Glomerular endothelial cell (primary cell): ENCODE data around the gene SYT8. TPM values are rescaled to one million over a fixed set of nuclear protein-coding genes. Genes with fewer than 3 reads are reported as not detected.
"Not testable (repeated sequence)": the region's sequence is repeated elsewhere in the genome, so short reads cannot be mapped to it uniquely, and the experiment has no call there.

ENCODE experiments used
- DNase-seq: peaks from one replicate; pipeline ENCODE4 v3.0.0-alpha.2; 2011; ENCODE audit warnings: low read depth, low spot score; ENCODE audit errors: extremely low read depth
- total RNA-seq: library from RNA; depleted of rRNA; stranded (reverse); fragments of >200 nt; gene quantifications from 2 replicates; pipeline ENCODE4 v1.2.3, GENCODE V29; 2015

Gene SYT8, protein sequence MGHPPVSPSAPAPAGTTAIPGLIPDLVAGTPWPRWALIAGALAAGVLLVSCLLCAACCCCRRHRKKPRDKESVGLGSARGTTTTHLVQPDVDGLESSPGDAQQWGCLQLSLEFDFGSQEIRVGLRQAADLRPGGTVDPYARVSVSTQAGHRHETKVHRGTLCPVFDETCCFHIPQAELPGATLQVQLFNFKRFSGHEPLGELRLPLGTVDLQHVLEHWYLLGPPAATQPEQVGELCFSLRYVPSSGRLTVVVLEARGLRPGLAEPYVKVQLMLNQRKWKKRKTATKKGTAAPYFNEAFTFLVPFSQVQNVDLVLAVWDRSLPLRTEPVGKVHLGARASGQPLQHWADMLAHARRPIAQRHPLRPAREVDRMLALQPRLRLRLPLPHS
- not detected in 2 replicates for total RNA-seq

GRCh38 chr11:1834779-1835670 is at the start of gene SYT8:
SYT8 (plus strand) TSS chr11:1834990; CDS start chr11:1835106, 116 bp downstream.
- no peak for DNase-seq

GRCh38 chr11:1785749-1786413 is 48.9 kb upstream of the SYT8 start:
- DNase-seq, result no peak

GRCh38 chr11:1786466-1786865 is 48.3 kb upstream of the SYT8 start:
- no peak for DNase-seq

DNA sequence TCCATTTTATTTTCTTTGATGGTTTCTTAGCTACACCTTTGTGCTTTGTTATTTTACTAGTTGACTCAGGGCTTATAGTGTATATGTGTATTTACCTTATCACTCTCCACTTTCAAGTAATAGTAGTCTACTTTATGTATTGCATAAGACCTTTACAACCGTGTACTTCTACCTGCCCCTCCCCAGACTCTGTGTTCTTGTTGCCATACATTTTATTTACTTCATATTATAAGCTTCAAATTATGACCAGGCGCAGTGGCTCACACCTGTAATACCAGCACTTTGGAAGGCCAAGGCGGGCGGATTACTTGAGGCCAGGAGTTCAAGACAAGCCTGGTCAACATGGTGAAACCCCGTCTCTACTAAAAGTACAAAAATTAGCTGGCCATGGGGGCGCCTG is 42.9 kb upstream of the SYT8 start:
- DNase-seq, result no peak

GRCh38 chr11:1792461-1792860 is 42.3 kb upstream of the SYT8 start:
- no peak for DNase-seq

GRCh38 chr11:1793081-1793480 is 41.7 kb upstream of the SYT8 start:
- DNase-seq, result no peak

DNA sequence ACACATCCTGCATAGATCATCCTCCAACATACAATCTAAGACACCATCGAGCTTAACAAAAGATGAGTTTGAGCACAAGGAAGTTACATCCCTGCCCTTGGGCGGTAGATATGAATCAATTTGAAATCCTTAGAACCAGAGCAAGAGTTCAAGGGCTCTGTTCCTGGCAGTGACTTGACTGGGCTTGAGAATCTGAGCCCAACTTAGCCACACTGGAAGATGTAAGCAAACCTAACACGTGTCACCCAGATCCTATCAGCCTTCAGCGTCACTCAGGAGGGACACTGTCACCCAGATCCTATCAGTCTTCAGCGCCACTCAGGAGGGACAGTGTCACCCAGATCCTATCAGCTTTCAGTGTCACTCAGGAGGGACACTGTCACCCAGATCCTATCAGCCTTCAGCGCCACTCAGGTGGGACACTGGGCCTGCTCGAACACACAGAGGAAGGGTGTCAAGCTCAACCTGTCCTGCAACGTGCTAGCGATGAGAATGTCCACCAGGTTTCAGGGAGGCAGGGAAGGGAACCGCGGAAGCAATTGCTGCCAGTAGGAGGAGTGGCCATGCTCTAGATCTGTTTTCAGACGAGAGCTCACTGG is 38.3 kb upstream of the SYT8 start:
- DNase-seq, result no peak

DNA sequence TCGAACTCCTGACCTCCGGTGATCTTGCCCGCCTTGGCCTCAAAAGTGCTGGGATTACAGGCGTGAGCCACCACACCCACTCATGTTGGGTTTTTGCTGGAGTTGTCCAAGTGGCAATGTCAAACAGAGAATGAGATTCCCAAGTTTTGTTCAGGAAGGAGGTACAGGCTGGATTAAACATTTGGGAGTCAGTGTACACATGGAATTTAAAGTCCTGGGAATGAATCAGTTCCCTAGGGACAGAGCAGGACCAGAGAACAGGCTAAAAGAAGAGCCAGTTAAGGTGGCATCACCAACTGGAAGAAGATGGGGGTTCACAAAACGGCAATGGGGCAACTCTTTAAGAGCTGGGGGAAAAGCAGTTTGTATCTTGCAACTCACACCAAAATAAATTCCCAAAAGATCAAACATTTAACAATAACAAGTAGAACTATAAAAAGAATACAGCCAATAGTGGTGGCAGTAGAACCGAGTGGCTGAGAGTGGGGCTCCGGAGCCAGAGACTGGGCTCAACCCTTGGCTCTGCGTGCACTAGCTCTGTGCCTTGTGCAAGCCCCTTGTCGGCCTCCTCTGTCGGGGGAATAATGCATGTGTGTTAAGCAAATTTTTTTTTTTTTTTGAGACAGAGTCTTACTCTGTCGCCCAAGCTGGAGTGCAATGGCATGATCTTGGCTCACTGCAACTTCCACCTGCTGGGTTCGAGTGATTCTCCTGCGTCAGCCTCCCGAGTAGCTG is 37.2 kb upstream of the SYT8 start:
- DNase-seq, result no peak

DNA sequence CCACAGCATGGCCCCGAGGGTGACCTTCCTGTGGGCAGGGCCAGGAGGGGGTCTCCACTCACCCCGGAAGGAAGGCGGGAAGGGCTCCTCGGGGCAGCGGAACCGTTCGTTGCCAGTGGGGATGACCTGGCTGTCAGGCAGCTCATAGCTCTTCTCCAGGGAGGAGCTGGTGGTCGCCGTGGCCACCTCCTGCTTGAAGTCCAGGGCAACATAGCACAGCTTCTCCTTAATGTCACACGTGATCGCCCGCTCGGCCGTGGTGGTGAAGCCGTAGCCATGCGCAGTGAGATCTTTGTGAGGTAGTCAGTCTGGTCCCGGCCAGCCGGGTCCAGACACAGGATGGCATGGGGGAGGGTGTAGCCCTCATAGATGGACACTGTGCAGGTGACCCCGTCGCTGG is 31.5 kb upstream of the SYT8 start:
- no peak for DNase-seq

GRCh38 chr11:1803835-1804519 is 30.8 kb upstream of the SYT8 start:
- DNase-seq, result not testable (repeated sequence)

- no peak for DNase-seq
Observed at GRCh38 chr11:1805525-1805924, 29.3 kb upstream of the SYT8 start.

DNA sequence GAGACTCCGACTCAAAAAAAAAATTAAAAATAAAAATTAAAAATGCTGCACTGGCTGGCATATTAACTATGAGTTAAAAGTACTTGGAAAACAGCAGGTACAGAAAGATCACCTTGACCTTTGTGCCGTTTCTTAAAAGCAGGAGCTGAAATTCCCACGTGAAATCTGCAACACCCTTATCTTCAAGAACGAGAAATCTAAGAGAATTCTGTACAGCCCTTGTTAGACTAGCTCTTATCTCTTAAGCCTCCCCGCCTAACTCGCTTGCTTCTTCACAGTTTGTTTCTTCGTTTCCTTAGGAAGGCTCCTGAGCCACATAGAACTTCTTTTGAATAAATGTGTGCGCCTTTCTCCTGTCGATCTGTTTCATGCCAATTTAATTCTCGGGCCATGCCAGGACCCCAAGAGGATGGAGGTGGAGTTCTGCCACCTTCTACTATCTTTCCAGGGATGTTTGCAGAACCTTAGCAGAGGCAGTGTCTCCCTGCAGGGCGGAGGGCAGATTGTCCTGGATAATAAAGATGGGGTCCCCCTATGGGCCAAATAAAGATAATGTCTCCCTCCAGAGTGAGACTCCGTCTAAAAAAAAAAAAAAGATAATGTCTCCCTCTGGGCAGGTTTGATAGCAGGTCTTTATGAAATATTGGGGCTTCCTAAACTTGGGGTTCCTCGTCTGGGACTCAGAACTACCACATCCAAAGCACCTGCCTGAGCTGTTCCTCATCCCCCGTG is 27.4 kb upstream of the SYT8 start:
- DNase-seq, result no peak

GRCh38 chr11:1810761-1811160 is 24.0 kb upstream of the SYT8 start:
- DNase-seq, result no peak

DNA sequence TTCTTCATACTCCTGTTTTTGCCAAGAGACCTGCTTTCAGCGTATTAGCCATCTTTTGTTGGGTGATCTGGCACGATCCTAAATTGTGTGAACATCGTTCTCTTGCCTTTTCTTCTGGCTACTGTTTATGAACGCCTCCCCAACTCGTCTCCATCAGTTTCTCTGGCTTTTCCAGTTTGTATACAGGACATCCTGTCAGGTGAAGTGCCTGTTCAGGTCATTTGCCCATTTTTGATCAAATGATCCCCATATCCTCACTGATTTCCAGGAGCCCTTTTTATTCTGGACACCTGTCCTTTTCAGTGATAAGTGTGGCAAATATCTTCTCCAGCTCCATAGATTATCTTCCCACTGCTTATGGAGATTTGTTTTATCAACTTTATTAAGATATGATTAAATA is 22.5 kb upstream of the SYT8 start:
- DNase-seq, result no peak

GRCh38 chr11:1812801-1813200 is 22.0 kb upstream of the SYT8 start:
- DNase-seq, result no peak

DNA sequence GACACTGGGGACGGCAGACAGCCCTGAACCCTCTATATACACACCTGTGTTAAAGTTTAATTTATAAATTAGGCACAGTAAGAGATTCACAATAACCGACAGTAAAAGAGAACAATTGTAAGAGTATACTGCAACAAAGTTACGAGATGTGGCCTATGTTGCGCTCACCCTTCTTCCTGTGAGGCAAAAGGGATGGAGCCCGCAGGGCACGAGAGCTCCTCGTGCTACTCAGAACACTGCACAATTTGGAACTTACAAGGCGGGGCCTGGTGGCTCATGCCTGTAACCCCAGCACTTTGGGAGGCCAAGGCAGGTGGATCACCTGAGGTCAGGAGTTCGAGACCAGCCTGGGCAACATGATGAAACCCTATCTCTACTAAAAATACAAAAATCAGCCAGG is 21.4 kb upstream of the SYT8 start:
- DNase-seq, result not testable (repeated sequence)

- DNase-seq, result no peak
Observed at GRCh38 chr11:1814691-1815090, 20.1 kb upstream of the SYT8 start.

- DNase-seq, result no peak
Observed at GRCh38 chr11:1815311-1815710, 19.5 kb upstream of the SYT8 start.

DNA sequence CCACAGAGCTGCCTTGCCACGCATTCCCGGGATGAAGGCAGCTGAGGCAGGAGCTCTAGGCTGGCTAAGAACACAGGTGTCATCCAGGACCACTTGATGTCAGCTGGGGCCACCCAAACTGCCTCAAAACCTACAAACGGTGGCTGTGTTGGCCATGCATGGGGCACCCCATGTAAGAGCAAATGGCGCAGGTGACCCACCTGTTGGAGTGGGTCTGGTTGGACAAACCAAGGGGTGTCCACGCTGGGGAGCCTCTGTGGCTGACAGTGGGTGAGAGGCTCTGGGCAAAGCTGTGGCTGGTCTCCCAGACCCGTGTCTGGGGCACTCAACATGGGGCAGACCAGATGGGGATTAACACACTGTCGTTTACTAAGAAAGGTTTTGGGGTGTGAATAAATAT is 19.0 kb upstream of the SYT8 start:
- no peak for DNase-seq
